GM18511 (cell line): Measurements from ENCODE around the gene HTR1E.
"Not testable (repeated sequence)": the region's sequence is repeated elsewhere in the genome, so short reads cannot be mapped to it uniquely, and the experiment has no call there.

Experiments used
- ATAC-seq: cut with Tn5 transposase; IDR thresholded peaks from one replicate; pipeline ENCODE4 v1.9.1; 2021; ENCODE audit warnings: mild to moderate bottlenecking, moderate library complexity; ENCODE audit not compliant: unreplicated experiment

The HTR1E gene

GRCh38 chr6:86937219-86938079, at the start of gene HTR1E:
Gene HTR1E, plus strand, starts transcription at chr6:86937528. Its CDS starts 77,807 bp downstream, at chr6:87015335.
- ATAC-seq: peak; percentile 65

- no peak for ATAC-seq
These were observed 49.0 kb upstream of the HTR1E start for GRCh38 chr6:86888301-86888700.

GRCh38 chr6:86897265-86897664, 40.1 kb upstream of the HTR1E start:
- not testable (repeated sequence) for ATAC-seq

- no peak for ATAC-seq
These were observed 23.5 kb upstream of the HTR1E start for GRCh38 chr6:86913795-86914194.

GRCh38 chr6:86916393-86916792, 20.9 kb upstream of the HTR1E start:
- ATAC-seq: no peak

- ATAC-seq: not testable (repeated sequence)
These were observed 10.2 kb upstream of the HTR1E start for GRCh38 chr6:86927138-86927537.

GRCh38 chr6:86927859-86928258, 9.5 kb upstream of the HTR1E start:
- ATAC-seq: not testable (repeated sequence)

GRCh38 chr6:86934365-86934764, 3.0 kb upstream of the HTR1E start:
- ATAC-seq: no peak

GRCh38 chr6:86936834-86937218, 502 bp upstream of the HTR1E start:
- ATAC-seq: no peak

- ATAC-seq: no peak
These were observed 1.5 kb downstream of the HTR1E start for GRCh38 chr6:86938814-86939213.

GRCh38 chr6:86941461-86941860, 4.1 kb downstream of the HTR1E start:
- no peak for ATAC-seq

- ATAC-seq: no peak
These were observed 5.6 kb downstream of the HTR1E start for GRCh38 chr6:86942769-86943516.

GRCh38 chr6:86943819-86944407, 6.6 kb downstream of the HTR1E start:
- no peak for ATAC-seq

GRCh38 chr6:86949771-86950170, 12.4 kb downstream of the HTR1E start:
- ATAC-seq: no peak

GRCh38 chr6:86952991-86953390, 15.7 kb downstream of the HTR1E start:
- no peak for ATAC-seq

- no peak for ATAC-seq
These were observed 22.3 kb downstream of the HTR1E start for GRCh38 chr6:86959656-86960055.

- no peak for ATAC-seq
These were observed 24.3 kb downstream of the HTR1E start for GRCh38 chr6:86961455-86962200.

- no peak for ATAC-seq
These were observed 26.0 kb downstream of the HTR1E start for GRCh38 chr6:86963352-86963751.

- ATAC-seq: no peak
These were observed 26.8 kb downstream of the HTR1E start for GRCh38 chr6:86964029-86964579.

- no peak for ATAC-seq
These were observed 28.9 kb downstream of the HTR1E start for GRCh38 chr6:86966271-86966670.

GRCh38 chr6:86969573-86969972, 32.2 kb downstream of the HTR1E start:
- ATAC-seq: no peak
